Measurements from ENCODE around the gene SCN2B.

DNA sequence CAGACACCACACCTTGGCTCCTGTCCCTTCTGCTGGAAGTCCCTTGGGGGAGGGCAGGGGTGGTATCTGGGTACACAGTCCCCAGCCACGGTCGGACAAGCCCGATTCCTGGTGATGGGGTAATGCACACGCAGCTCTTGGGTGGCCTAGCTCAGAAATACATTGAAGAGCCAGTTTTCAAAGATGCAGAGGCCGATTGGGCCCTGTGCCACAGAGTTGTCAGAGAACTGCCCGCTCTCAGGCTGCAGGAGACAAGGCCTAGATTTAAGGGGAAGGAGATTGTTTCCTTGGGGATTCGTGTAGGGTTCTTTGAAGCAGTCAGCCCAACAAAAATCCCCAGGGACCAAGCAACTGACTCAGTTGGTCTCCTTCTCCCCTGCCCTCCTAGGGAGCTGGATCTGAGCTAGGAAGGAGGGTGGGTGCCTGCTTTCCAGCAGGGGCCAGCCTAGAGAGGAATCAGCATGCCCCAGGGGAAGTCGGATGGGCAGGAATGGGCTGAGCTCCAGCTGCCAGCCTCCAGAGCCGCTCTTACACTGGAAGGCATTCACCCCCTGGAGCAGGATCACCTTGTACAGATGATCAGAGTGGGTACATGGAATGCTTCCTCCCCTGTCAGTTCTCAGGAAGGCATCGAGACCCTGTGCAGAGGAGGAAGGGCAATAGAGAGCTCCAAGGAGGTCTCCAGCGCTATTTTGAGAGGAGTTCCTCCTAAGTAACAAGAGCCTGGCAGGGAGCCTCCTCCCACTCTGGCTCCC, 20.5 kb downstream of the SCN2B start:
- TF ChIP-seq EP300 (IDR thresholded peaks at IDR 0.05; ENCODE audit: low read depth) = no peak
- no peak for TF ChIP-seq CTCF (IDR thresholded peaks at IDR 0.05)
- TF ChIP-seq POLR2A (IDR thresholded peaks at IDR 0.05) = no peak
- no peak for TF ChIP-seq POLR2AphosphoS5 (IDR thresholded peaks at IDR 0.05)

Data from transverse colon (tissue), 4 donors.